ENCODE results near the gene MAP3K13.
"Not testable (repeated sequence)": the region's sequence is repeated elsewhere in the genome, so short reads cannot be mapped to it uniquely, and the experiment has no call there.

MAP3K13 gene

DNA sequence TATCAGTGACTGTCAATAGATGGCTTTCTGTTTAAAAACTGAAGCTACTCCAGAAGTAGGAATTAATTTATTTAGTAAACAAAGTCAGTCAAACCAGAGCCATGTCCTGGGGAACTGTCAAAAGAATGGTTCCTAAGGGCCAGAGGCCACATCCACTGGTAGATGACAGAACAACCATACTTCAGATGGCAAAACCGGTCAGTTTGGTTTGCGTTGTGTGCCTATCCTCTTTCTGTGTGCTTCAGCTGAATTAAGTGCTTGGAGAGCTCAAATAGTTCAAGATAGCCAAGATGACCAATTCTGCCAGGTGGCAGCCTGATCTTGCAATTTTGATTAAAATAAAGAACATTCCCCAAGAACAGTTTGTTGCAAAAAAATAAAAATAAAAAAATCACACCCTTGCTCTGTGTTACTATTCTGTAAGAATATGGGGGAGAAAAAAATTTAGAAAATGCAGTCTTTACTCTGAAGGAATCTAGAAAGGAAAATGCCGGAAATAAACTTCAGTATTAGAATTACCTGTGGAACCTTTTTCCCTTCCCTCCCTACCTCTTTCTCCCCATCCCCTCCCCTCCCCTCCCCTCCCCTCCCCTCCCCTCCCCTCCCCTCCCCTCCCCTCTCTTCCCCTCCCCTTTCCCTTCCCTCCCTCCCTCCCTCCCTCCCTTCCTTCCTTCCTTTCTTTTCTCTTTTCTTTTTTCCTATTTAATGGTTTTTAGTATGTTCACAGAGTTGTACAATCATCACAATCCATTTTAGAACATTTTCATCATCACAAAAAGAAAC, 2.5 kb downstream of the MAP3K13 start:
- Mint-ChIP-seq H3K36me3 (no peaks in the 10 kb centered on the region), H3K27me3 (peaks cover 53% of the 10 kb centered on the region), H3K27ac (no peak overlapping the region), H3K4me3 (no peak overlapping the region), H3K4me1 (peaks cover 17% of the 10 kb centered on the region), H3K9me3 (no peaks in the 10 kb centered on the region)
- no peak for ATAC-seq

DNA sequence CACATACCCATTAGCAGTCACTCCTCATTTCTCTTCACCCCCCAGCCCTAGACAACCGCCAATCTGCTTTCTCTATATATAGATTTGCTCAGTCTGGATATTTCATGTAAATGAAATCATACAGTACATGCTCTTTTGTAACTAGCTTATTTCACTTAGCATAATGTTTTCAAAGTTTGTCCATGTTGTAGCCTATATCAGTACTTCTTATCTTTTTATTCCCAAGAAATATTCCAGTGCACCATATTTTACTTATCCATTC, 3.1 kb downstream of the MAP3K13 start:
- Mint-ChIP-seq H3K9me3 (no peaks in the 10 kb centered on the region), H3K27me3 (peaks cover 53% of the 10 kb centered on the region), H3K4me1 (peaks cover 17% of the 10 kb centered on the region), H3K27ac (no peak overlapping the region), H3K36me3 (no peaks in the 10 kb centered on the region), H3K4me3 (no peak overlapping the region)
- ATAC-seq: no peak

DNA sequence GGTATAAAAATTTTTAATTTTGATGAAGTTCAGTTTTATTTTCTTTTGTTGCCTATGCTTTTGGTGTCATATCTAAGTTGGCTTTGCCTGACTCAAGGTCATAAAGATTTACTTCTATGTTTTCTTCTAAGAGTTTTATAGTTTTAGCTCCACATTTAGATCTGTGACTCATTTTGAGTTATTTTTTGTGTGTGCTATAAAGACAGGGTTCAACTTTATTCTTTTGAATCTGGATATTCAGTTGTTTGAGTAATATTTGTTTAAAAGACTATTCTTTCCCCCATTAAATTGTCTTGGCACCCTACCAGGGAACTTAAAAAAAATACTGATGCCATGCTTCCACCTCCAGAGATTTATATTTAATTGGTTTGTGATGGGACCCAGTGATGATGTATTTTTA, 4.0 kb downstream of the MAP3K13 start:
- Mint-ChIP-seq H3K9me3 (no peaks in the 10 kb centered on the region), H3K27ac (no peak overlapping the region), H3K4me1 (peaks cover 17% of the 10 kb centered on the region), H3K27me3 (peaks cover 53% of the 10 kb centered on the region), H3K36me3 (no peaks in the 10 kb centered on the region), H3K4me3 (no peak overlapping the region)
- ATAC-seq: no peak

DNA sequence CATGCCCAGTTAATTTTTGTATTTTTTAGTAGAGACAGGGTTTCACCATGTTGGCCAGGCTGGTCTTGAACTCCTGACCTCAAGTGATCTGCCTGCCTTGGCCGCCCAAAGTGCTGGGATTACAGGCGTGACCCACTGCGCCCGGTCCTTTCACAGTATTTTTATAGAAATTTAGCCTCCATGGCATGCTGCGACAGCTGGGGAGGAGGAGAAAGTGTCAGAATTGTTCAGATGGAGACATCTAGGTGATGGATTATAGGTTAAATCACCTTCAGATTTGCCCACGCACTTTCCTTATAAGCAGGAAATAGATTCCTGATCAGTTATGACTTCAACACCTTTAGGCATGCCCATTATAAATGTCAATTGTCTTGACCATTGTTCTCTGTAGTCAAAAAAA, 7.4 kb downstream of the MAP3K13 start:
- ATAC-seq, H3K4me1 Mint-ChIP-seq, H3K9me3 Mint-ChIP-seq, H3K4me3 Mint-ChIP-seq, H3K36me3 Mint-ChIP-seq, H3K27ac Mint-ChIP-seq: not testable (repeated sequence)
- H3K27me3 Mint-ChIP-seq: peaks cover 36% of the 10 kb centered on the region

DNA sequence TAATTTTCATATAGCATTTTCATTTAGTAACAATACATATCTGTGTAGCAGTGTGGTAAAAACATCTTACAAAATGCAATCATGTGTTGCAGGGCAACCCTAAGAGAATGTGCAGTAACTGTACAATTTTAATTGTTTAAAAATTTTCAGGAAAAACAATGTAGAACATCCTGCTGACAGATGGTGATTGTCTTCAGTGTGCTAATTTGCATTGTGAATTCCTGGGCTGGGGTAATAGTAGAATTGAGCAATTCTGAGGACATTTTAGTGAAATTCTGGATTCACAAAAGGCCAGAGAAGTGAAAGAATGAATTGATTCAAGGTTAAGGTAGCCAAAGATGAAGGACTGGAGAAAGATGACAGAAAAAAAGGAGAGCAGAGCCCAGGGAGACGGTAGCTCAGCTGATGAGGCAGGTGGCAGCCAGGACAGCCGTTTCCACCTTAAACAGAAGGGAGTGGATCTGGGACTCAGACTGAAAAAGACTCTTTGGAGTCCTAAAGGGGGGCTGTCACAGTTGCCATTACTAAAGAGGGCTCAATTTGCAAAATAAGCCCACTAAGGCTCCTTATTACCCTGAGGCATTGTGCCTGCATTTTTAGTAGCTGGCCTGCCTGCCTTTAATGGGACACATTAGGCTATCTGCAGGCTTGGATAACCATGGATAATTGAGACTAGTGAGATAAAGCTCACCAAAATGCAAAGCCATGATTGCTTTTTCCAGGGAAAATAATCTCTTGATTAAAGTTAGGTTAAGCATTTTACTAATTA, 8.6 kb downstream of the MAP3K13 start:
- H3K36me3 Mint-ChIP-seq: no peaks in the 10 kb centered on the region
- no peak overlapping the region for H3K4me3 Mint-ChIP-seq
- no peaks in the 10 kb centered on the region for H3K9me3 Mint-ChIP-seq
- ATAC-seq: no peak
- H3K27ac Mint-ChIP-seq: no peak overlapping the region
- no peaks in the 10 kb centered on the region for H3K4me1 Mint-ChIP-seq
- peaks cover 24% of the 10 kb centered on the region for H3K27me3 Mint-ChIP-seq

DNA sequence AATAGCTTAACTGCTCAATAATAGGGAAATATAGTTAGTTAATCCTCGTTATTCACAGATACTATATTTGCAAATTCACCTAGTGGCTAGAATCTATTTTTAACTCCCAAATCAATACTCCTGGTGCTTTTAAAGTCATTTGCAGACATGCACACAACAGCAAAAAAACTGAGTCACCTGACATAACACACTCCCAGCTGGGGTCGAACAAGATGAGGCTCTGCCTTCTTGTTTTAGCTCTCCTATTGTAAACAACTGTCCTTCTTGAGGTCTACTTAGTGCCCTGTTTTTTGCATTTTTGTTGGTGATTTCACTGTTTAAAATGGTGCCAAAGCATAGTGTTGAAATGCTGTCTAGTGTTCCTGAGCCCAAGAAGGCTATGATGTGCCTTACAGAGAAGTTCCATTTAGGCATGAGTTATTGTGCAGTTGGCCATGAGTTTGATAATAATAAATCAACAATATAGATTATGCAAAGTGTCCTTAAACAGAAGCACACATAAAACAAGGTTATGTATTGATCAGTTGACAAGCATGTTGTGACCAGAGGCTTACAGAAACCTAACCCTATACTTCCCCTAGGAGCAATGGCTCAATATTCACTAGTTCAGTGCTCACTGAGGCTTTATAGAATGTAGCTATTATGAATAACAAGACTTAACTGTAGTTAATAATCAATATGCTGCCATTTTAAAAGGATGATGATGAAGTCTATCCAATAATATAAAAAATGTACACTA, 18.6 kb downstream of the MAP3K13 start:
- peaks cover 4% of the 10 kb centered on the region for H3K9me3 Mint-ChIP-seq
- ATAC-seq: no peak
- no peak overlapping the region for H3K4me3 Mint-ChIP-seq
- peaks cover 21% of the 10 kb centered on the region for H3K27me3 Mint-ChIP-seq
- H3K36me3 Mint-ChIP-seq: peaks cover 4% of the 10 kb centered on the region
- no peak overlapping the region for H3K27ac Mint-ChIP-seq
- no peaks in the 10 kb centered on the region for H3K4me1 Mint-ChIP-seq

DNA sequence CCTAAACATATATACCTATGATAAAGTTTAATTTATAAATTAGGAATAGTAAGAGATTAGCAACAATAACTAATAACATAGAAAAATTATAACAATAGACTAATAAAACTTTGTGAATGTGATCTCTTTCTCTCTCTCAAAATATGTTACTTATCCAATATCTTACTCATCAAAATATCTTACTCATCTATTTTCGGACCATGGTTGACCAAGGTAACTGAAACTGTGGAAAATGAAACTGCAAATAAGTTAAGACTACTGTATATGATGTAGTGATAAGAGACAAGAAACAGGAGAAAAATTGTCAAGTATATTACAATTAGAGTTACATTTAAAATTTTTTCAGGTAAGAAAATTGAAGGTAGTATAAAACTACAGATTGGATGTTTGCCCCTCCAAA, 19.2 kb downstream of the MAP3K13 start:
- Mint-ChIP-seq H3K4me1 (no peaks in the 10 kb centered on the region), H3K27me3 (peaks cover 21% of the 10 kb centered on the region), H3K4me3 (no peak overlapping the region), H3K27ac (no peak overlapping the region), H3K36me3 (peaks cover 4% of the 10 kb centered on the region), H3K9me3 (peaks cover 4% of the 10 kb centered on the region)
- no peak for ATAC-seq

DNA sequence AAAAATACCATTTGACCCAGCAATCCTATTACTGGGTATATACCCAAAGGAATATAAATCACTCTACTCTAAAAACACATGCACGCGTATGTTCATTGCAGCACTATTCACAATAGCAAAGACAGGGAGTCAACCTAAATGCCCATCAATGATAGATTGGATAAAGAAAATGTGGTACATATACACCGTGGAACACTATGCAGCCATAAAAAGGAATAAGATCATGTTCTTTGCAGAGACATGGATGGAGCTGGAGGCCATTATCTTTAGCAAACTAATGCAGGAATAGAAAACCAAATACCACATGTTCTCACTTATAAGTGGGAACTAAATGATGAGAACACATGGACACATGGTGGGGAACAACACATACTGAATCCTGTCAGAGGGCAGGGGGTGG, 23.6 kb downstream of the MAP3K13 start:
- H3K4me3 Mint-ChIP-seq, H3K36me3 Mint-ChIP-seq, H3K9me3 Mint-ChIP-seq, H3K27ac Mint-ChIP-seq, H3K4me1 Mint-ChIP-seq, ATAC-seq: not testable (repeated sequence)
- peaks cover 21% of the 10 kb centered on the region for H3K27me3 Mint-ChIP-seq

DNA sequence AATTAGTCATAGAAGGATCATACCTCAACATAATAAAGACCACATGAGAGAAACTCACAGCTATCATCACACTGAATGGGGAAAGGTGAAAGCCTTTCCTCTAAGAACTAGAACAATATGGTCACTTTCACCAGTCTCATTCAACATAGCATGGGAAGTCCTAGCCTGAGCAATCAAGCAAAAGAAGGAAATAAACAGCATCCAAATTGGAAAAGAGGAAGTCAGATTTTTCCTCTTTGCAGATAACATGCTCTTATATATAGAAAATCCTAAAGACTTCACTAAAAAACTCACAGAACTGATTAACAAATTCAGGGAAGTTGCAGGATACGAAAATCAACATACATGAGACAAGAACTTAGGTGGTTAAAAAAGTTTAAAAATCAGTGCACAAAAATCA, 24.7 kb downstream of the MAP3K13 start:
- no peak overlapping the region for H3K4me3 Mint-ChIP-seq
- ATAC-seq: no peak
- H3K27ac Mint-ChIP-seq: no peak overlapping the region
- H3K4me1 Mint-ChIP-seq: no peaks in the 10 kb centered on the region
- H3K36me3 Mint-ChIP-seq: peaks cover 4% of the 10 kb centered on the region
- peaks cover 21% of the 10 kb centered on the region for H3K27me3 Mint-ChIP-seq
- peaks cover 4% of the 10 kb centered on the region for H3K9me3 Mint-ChIP-seq

DNA sequence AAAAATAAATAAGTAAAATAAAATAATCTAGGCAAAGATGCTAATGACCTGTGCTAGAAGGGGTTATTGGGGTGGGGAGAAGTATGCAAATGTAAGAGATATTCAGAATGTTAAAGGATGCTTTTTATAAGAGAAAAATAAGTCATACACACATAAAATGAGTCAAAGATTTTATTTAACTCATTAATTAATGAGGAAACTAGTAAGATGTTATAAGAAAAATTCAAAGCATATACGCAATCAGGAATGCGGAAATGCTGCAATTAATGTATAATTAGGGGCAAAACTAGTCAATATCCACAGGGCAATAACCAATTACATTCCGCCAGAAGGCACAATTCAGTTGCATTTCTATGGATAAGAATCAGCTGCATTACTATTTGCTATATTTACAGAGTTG, 30.1 kb downstream of the MAP3K13 start:
- no peaks in the 10 kb centered on the region for H3K4me1 Mint-ChIP-seq
- H3K9me3 Mint-ChIP-seq: no peaks in the 10 kb centered on the region
- no peak overlapping the region for H3K4me3 Mint-ChIP-seq
- no peak overlapping the region for H3K27ac Mint-ChIP-seq
- ATAC-seq: no peak
- no peaks in the 10 kb centered on the region for H3K36me3 Mint-ChIP-seq
- H3K27me3 Mint-ChIP-seq: no peaks in the 10 kb centered on the region

DNA sequence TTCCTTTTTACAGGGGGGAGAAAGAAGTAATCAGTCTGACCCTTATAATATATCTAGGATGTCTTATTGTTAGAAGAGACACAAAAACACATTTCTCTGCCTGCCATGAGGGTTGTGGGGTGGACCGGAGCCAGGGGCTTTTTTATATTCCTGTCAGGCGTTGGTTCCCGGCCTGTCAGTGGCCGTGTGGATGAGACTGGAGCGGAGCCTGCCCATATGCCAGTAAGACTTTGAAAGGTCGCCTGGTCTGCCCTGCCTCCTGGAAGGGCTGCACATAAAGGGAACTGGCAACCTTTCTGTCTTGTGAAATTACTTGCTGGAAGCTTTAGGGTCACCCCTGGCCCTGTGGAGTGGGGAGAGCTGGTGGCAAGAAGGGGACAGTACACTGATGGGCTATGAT, 34.7 kb downstream of the MAP3K13 start:
- Mint-ChIP-seq H3K4me1 (no peaks in the 10 kb centered on the region), H3K36me3 (no peaks in the 10 kb centered on the region), H3K4me3 (no peak overlapping the region), H3K9me3 (no peaks in the 10 kb centered on the region), H3K27me3 (no peaks in the 10 kb centered on the region), H3K27ac (no peak overlapping the region)
- no peak for ATAC-seq

DNA sequence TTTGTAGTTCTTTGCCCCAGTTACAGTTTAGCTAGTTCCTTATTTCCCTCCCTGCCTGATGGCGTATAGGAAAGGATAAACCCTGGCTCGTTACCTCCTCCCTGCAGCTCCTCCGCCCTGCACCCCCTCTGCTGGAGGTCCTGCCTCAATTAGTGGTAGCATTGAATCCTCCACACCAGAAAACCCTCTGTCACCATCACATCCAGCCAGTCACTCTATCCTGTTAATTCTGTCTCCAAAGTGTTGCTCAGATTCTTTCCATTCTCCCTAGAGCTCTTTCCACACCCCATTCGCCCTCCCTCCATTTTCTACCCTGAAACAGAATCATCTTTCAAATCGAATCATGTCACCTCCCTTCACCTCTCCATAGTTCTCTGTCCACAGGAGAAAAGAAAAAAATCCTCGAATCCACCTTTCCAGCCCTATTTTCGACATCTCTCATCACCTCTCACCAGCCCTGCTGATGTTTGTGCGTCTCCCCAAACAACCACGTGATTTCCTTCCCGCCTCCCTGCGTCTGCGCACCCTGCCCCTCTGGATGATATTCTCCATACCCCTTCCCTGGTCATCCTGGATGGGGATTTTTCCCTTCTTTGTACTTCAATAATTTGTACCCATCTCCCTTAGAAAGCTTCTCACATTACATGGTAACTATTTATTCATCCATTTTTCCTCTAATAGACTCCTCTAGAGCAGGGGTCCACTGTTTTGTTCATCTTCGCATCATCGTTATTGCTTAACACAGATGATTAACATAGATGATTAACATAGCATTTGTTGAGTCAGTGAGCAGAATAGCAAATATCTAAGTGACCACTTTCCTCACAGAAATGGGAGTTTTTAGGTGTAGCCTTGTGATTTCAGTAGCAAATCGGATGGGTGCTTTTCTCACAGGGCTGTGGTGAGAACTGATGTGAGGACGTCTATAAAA, 37.1 kb downstream of the MAP3K13 start:
- no peaks in the 10 kb centered on the region for H3K27me3 Mint-ChIP-seq
- ATAC-seq: no peak
- no peaks in the 10 kb centered on the region for H3K4me1 Mint-ChIP-seq
- H3K36me3 Mint-ChIP-seq: no peaks in the 10 kb centered on the region
- no peaks in the 10 kb centered on the region for H3K9me3 Mint-ChIP-seq
- H3K4me3 Mint-ChIP-seq: no peak overlapping the region
- no peak overlapping the region for H3K27ac Mint-ChIP-seq

DNA sequence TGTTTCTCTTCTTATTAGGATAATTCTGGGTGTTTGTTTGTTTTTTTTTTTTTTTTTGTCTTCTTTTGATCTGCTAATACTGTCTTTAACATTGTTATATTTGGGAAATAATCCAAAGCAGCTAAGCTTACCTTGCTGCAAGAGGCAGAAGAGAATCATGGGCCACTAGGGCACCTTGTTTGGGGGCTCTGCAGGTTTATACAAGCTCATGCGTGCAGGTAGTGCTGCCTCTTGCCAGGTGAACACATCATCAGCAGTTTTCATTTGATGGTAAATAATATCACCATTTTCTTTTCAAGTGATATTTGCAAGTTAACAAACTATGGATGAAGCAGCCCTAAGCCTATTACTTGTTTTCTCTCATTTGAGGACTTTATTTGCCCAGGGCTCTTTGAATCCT, 37.9 kb downstream of the MAP3K13 start:
- H3K4me3 Mint-ChIP-seq: no peak overlapping the region
- no peak for ATAC-seq

DNA sequence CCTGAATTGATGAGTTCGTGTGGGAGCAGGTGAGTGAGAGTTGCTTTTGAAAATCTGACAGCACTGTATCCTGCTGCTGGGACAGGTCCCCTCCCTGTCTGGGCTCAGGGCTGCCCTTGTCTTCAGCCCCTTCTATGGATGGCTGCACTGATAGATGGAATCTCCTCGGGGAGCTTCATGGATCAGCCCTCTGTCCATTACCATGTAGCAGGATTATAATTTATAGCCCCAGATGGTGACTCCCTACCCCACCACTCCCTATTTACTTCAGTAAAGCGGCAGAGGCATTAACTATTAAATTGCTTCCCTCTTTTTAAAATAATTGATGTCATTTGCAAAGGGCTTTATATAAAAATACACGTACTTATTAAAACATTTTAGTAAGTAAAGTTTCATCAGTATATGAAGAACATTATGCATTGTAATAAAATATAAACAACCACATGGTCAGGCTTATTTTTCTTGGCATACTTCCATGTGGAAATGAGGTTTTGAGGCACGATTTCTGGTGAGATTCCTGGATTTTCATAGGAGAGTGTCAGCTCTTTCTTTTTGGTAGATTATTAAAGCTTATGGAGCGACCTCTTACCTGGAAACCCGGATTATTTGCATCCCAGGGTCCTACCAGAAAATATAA, 38.5 kb downstream of the MAP3K13 start:
- H3K27me3 Mint-ChIP-seq: no peaks in the 10 kb centered on the region
- H3K27ac Mint-ChIP-seq: no peak overlapping the region
- no peak overlapping the region for H3K4me3 Mint-ChIP-seq
- no peaks in the 10 kb centered on the region for H3K4me1 Mint-ChIP-seq
- no peaks in the 10 kb centered on the region for H3K9me3 Mint-ChIP-seq
- no peak for ATAC-seq
- H3K36me3 Mint-ChIP-seq: no peaks in the 10 kb centered on the region

More for the DNA sequence above, 37.9 kb downstream of the MAP3K13 start:
- Mint-ChIP-seq H3K27me3 (no peaks in the 10 kb centered on the region), H3K4me1 (no peaks in the 10 kb centered on the region), H3K27ac (no peak overlapping the region), H3K36me3 (no peaks in the 10 kb centered on the region), H3K9me3 (no peaks in the 10 kb centered on the region)
